HG03045 (cell line): ENCODE measurements around the gene TFF3.

Experiments
- ATAC-seq: cut with Tn5 transposase; IDR thresholded peaks from one replicate; pipeline ENCODE4 v1.9.1; 2021; ENCODE audit warnings: mild to moderate bottlenecking, moderate library complexity; ENCODE audit not compliant: unreplicated experiment

TFF3 gene

DNA sequence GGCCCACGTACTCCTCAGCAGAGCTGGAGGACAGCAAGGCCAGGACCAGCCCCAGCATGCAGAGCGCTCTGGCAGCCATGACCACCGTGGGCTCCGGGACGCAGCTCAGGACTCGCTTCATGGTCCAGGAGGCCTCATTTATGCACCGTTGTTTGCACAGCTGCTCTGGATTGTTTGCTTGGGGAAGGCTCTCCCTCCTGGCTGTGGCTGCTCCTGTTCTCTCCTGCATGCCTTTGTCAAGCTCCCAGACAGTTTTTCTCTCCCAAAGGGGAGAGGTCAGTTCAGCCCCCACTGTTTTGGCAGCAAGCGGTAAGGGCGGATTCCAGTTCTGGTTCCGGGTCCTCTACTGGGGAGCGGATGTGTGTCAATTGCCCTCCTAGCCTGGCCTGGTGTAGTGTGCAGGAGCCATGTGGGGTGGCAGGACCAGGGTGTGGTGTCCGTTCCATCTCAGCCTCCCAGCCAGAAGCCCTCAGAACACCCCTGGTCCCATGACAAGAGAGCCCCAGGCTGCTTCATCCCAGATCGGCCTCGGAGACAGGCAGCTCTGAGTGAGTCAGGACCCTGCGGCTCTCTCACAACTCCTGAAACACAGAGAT, at the start of gene TFF3:
TFF3 (minus strand) TSS at position 114 of the 596 bp plus-strand sequence; CDS start at position 79, 35 bp downstream.
- no peak for ATAC-seq

- no peak for ATAC-seq
These were observed 49.2 kb upstream of the TFF3 start for GRCh38 chr21:42364304-42364865.

- ATAC-seq, result no peak
These were observed 48.1 kb upstream of the TFF3 start for GRCh38 chr21:42363312-42363711.

DNA sequence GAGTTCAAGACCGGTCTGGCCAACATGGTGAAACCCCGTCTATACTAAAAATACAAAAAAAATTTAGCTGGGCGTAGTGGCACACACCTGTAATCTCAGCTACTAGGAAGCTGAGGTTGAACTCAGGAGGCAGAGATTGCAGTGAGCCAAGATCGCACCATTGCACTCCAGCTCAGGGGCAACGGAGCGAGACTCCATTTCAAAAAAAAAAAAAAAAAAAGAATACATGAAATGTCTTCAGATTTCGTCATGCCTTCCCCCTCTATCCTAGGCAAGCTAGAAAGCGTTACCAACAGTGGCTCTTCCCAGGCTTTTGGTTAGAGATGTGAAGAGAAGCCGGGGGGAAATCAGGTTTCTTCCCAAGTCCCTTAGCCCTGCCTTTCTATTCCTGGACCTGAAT, 47.5 kb upstream of the TFF3 start:
- ATAC-seq, result no peak

DNA sequence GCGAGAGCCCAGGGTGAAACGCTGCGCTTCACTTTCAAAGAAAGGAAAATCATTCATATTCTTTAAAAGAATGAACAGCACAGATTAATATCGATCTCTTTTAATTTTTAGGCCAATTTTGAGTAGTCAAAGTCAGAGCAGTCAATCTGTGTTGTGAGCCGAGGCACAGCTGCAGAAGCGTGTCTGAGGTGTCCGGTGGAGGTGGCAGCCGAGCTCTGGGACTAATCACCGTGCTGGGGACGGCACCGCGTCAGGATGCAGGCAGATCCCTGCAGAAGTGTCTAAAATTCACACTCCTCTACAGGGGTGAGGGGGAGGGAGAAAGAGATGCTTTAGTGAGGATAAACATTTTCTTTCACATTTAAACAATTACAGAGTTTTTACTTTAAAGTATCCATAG, 47.0 kb upstream of the TFF3 start:
- no peak for ATAC-seq

GRCh38 chr21:42361286-42361685, 46.1 kb upstream of the TFF3 start:
- ATAC-seq, result no peak

- ATAC-seq, result no peak
These were observed 45.1 kb upstream of the TFF3 start for GRCh38 chr21:42360317-42360716.

DNA sequence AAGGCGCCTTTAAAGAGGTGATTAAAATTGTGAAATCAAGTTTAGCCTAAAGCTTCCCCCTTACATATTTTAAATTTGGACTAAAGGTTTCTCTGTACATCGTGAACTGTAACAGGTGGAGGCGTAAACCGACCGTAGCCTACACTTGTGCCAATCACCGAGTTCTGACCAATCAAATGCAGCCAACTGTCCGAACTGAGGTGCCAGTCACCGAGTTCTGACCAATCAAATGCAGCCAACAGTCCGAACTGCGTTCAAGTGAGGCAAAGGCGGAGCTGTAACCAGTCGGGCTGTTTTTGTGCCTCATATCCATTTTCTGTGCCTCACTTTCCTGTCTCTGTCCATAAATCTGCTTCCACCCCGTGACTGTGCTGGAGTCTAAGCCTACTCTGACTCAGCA, 43.7 kb upstream of the TFF3 start:
- ATAC-seq, result no peak

DNA sequence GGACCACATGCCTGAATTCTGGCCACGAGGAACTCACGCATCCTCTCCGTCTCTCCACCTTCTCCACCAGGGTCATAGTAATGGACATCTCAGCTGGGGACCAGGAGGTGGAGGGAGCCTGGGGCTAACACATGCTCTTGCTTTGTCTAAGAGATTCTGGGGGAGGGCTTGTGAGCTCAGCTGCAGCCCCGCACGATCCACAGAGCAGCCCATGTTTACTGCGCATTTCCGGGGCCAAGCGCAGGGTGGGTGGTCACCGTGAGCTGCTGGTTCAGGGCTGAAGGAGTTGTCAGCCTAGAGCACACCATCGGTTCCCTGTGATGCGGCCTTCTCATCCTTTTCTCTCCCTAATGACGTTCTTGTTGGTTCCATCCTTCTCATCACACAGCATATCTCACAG, 43.1 kb upstream of the TFF3 start:
- ATAC-seq, result no peak

DNA sequence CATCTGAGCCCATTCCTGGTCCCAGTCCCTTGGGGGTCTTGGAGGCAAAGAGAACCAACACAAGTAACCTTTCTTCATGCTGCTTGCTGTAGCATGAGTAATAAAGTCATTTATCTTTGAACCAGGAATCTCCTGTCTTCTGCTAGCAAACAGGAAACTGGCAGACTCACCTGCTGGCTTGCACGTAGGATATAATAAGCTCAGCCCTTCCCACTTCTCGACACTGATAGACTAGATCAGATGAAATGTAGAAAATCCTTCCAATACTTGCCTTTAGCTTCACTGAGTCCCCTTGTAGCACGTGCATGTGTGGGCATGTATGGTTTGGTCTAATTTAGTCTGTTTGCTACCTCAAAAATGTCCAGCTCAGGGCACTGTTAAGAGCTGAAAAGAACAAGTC, 42.1 kb upstream of the TFF3 start:
- ATAC-seq, result no peak

DNA sequence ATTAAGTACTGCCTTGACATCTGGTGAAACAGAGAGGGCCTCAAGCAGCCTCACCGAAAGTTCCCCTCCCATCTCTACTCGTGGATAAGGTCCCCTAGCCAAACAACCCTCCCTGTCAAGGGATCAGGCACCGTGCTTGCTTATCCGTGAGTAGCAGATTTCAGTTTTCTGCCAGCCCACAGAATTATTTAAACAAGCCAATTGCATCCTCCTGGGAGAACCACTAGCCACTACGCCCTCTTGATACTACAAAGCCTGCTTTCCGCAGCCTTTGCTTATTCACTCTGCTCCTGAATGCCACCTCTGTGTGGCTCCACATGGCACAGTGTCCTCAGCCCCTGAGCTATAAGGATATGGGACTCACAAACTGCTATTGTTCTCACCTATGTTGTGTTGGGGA, 41.4 kb upstream of the TFF3 start:
- no peak for ATAC-seq

DNA sequence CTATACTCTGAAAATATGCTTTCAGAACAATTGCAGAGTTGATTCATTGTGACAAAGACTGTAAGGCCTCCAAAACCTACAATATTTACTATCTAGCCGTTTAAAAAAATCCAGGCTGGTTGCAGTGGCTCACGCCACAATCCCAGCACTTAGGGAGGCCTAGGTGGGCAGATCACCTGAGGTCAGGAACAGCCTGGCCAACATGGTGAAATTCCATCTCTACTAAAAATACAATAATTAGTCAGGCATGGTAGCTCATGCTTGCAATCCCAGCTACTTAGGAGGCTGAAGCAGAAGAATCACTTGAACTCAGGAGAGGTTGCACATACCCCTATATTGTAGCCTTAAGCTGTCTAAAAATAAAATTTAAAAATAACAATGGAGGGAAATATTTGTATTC, 40.8 kb upstream of the TFF3 start:
- no peak for ATAC-seq

DNA sequence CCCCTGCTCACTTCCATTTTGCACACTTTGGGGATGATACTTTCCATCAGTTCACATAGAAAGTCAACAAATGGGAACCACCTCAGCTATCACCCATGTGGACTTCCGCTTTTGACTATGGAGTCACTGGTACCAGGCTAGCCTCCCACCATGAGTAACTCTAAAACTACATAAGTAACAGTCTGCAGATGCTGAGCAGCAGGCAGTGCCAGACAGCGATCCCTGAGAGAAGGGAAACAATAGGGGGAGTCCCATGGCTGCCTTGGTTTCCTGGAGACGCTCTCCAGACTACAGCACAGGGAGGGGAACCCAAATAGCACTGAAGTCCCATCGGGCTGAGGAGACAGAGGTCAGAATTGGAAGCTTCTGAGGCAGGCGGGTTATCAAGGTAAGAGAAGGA, 38.4 kb upstream of the TFF3 start:
- no peak for ATAC-seq

DNA sequence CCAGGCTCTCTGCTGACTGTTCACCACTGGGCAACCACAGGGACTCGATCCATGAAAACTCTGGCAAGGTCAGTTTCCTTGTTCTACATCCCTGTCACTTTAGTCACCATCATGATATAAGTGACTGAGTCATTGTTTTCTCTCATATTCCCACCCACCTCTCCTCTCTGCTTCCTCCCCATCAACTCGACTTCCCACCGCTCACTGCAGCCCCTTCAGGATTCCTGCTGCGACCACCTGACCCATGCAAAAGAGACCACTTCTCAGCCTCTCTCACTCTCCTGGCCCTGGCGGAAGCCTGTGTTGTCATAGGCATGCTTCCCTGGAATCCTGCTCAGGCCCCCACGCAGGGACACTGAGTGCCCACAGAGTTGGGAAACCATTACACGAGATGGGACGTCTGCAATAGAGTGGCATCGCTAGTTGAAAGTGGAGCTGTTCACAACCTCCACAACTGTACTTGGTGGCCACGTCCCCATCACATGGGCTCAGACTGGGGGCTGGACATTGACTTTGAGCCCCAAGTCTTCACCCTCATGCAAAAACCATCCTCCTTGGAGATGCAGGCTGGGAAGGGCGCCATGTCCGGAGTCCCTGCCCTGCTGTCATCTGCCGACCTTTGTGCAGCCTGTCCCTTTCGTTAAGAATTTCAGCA, 37.4 kb upstream of the TFF3 start:
- no peak for ATAC-seq

- no peak for ATAC-seq
These were observed 36.6 kb upstream of the TFF3 start for GRCh38 chr21:42351626-42352440.

- no peak for ATAC-seq
These were observed 35.8 kb upstream of the TFF3 start, which contains the start of gene TFF2 for GRCh38 chr21:42350927-42351426. TSS of gene TFF2 (minus strand) at chr21:42350994. CDS start at chr21:42350957, 37 bp downstream.

- ATAC-seq, result no peak
These were observed 35.2 kb upstream of the TFF3 start for GRCh38 chr21:42350318-42350910.

DNA sequence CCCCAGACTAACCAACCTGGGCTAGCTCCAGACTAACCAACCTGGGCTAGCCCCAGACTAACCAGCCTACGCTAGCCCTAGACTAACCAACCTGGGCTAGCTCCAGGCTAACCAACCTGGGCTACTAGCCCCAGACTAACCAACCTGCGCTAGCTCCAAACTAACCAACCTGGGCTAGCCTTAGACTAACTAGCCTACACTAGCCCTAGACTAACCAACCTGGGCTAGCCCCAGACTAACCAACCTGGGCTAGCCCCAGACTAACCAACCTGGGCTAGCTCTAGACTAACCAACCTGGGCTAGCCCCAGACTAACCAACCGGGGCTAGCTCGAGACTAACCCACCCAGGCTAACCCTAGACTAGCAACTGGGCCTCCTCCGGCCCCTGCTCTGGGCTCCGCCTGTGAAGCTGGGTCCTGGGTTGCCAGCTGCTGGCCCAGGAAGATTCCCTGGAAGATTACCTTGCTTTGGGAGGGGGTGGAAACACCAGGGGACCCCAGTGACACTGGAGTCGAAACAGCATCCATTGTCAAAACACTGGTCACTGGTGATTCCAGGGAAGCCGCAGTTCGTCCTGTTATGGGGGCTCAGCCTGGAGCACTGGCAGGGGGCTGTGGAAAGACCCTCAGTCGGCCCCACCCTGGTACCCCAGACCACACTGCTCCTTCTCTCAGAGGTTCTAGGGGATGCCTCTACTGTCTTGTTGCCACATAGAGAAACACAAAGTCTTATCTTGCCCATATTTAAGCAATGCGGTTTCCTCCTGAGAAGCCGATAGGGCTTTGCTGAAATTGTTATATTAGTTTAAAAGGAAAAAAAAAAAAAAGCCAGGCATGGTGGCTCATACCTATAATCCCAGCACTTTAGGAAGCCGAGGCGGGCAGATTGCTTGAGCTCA, 34.5 kb upstream of the TFF3 start:
- no peak for ATAC-seq

- ATAC-seq, result no peak
These were observed 33.6 kb upstream of the TFF3 start for GRCh38 chr21:42348762-42349161.
